ENCODE results near the gene SHISA9.

DNA sequence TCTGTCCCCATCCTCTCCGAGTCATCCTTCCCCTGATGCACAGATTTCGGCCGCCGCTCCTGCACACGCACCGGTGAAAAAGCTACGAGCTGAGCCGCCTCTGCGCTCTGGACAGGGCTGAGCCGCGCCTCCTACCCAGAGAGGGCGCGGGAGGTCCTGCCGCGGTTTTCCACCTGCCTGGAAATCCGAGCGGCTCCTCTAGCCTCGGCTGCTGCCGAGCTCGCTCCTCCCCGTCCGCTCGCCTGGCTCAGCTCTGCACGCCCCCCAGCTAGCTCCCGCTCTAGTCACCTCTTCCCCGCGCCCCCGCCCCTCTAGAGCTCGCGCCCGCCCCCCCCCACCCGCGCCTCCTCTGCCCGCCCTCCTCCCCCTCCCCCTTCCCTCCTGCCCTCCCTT lies 198 bp upstream of the SHISA9 start:
- TF ChIP-seq CTCF (IDR thresholded peaks at IDR 0.05; ENCODE audit: low read depth, low read length, poor library complexity, severe bottlenecking) = no peak
- TF ChIP-seq EZH2phosphoT487 (IDR thresholded peaks at IDR 0.05; ENCODE audit: borderline replicate concordance, low read length) = no peak
